SK-N-SH (cell line): ENCODE measurements around the gene CCDC6. TPM values are rescaled to one million over a fixed set of nuclear protein-coding genes. Genes with fewer than 3 reads are reported as not detected.

Experiments used
- CTCF ChIA-PET: fragments of 300-600, 350-600 bp; formaldehyde crosslinking; extraction: SDS; loops from one replicate; lab custom pipeline; 2021; lab: Yijun Ruan, JAX
- POLR2A ChIA-PET: fragments of 350-600 bp; sonication (Branson Sonifier 250); formaldehyde crosslinking; extraction: SDS; loops from one replicate; lab custom pipeline; 2020; ENCODE audit warnings: antibody characterized with exemption, inconsistent platforms; lab: Yijun Ruan, JAX
- DNase-seq: peaks from one replicate; pipeline ENCODE4 v3.0.0; 2012
- H2AFZ ChIP-seq: fragments of 200-600 bp; sonication (generic); 2 replicates; pipeline ENCODE4 v1.8.1; 2016; ENCODE audit warnings: antibody characterized with exemption, mild to moderate bottlenecking, low read depth
- H3F3A ChIP-seq: fragments of 200-600 bp; sonication (generic); replicated peaks from 2 replicates; pipeline ENCODE3; 2016; ENCODE audit warnings: antibody characterized with exemption, mild to moderate bottlenecking; ENCODE audit not compliant: insufficient read depth
- H3K27ac ChIP-seq, 2 experiments: fragments of 200-500 bp in 1 of 2; fragments of 200-600 bp in 1 of 2; sonication (Bioruptor generic) in 1 of 2; sonication (generic), shearing (Covaris generic) in 1 of 2; 2 replicates each; pipeline versions ENCODE4 v1.5.1 to v1.6.1; 2014 to 2016; ENCODE audit warnings: low read depth in 2 of 2, inconsistent platforms in 1 of 2, low read length in 1 of 2, mild to moderate bottlenecking in 1 of 2, mixed read lengths in 1 of 2
- H3K27me3 ChIP-seq: fragments of 200-600 bp; sonication (generic), shearing (Covaris generic); 2 replicates; pipeline ENCODE4 v1.6.1; 2016; ENCODE audit warnings: mixed run types; ENCODE audit not compliant: insufficient read depth
- H3K36me3 ChIP-seq, 2 experiments: fragments of 200-500 bp in 1 of 2; fragments of 200-600 bp in 1 of 2; sonication (Bioruptor generic) in 1 of 2; sonication (generic) in 1 of 2; replicated peaks in 1 of 2; 2 replicates each; pipeline versions ENCODE3 to v1.5.1; 2014 to 2016; ENCODE audit warnings: low read length in 1 of 2, mild to moderate bottlenecking in 1 of 2; ENCODE audit not compliant: insufficient read depth in 2 of 2, control insufficient read depth in 1 of 2
- H3K4me1 ChIP-seq, 2 experiments: fragments of 200-500 bp in 1 of 2; fragments of 200-600 bp in 1 of 2; sonication (Bioruptor generic) in 1 of 2; sonication (generic), shearing (Covaris generic) in 1 of 2; 2 replicates each; pipeline versions ENCODE4 v1.5.1 to v1.6.1; 2014 to 2016; ENCODE audit warnings: low read depth in 1 of 2, low read length in 1 of 2, mixed run types in 1 of 2; ENCODE audit not compliant: insufficient read depth in 2 of 2, control insufficient read depth in 1 of 2
- H3K4me2 ChIP-seq: fragments of 200-600 bp; sonication (generic), shearing (Covaris generic); 2 replicates; pipeline ENCODE4 v1.6.1; 2017; ENCODE audit warnings: mixed run types
- H3K4me3 ChIP-seq, 2 experiments: fragments of 200-500 bp in 1 of 2; fragments of 200-600 bp in 1 of 2; sonication (Bioruptor generic) in 1 of 2; sonication (generic), shearing (Covaris generic) in 1 of 2; 2 replicates each; pipeline versions ENCODE4 v1.5.1 to v1.8.1; 2014 to 2016; ENCODE audit warnings: low read depth in 2 of 2, inconsistent platforms in 1 of 2, low read length in 1 of 2, mild to moderate bottlenecking in 1 of 2, mixed read lengths in 1 of 2, moderate library complexity in 1 of 2
- H3K79me2 ChIP-seq: fragments of 200-600 bp; sonication (generic); 2 replicates; pipeline ENCODE4 v1.8.1; 2017; ENCODE audit warnings: mild to moderate bottlenecking; ENCODE audit not compliant: insufficient read depth
- H3K9ac ChIP-seq: fragments of 200-600 bp; sonication (generic); 2 replicates; pipeline ENCODE4 v1.6.1; 2017; ENCODE audit warnings: mixed run types
- H3K9me2 ChIP-seq: fragments of 200-600 bp; sonication (generic); 2 replicates; pipeline ENCODE4 v1.6.1; 2017; ENCODE audit warnings: mixed run types
- H3K9me3 ChIP-seq: fragments of 200-600 bp; sonication (generic); 2 replicates; pipeline ENCODE4 v1.6.1; 2017; ENCODE audit warnings: mixed run types, mild to moderate bottlenecking, moderate library complexity
- H4K20me1 ChIP-seq: fragments of 200-600 bp; sonication (generic); 2 replicates; pipeline ENCODE4 v1.6.1; 2017; ENCODE audit warnings: mild to moderate bottlenecking, mixed run types; ENCODE audit not compliant: insufficient read depth
- CHD2 ChIP-seq: fragments of 150-350 bp; IDR thresholded peaks from 2 replicates; pipeline ENCODE4 v1.6.1; 2018; ENCODE audit warnings: low read length; ENCODE audit not compliant: partially characterized antibody
- EP300 ChIP-seq, 2 experiments: IDR thresholded peaks; 2 replicates each; pipeline versions ENCODE4 v1.4.0 to v1.6.1; 2012; ENCODE audit warnings: borderline replicate concordance in 1 of 2, low read depth in 1 of 2, low read length in 1 of 2
- EZH2phosphoT487 ChIP-seq: fragments of 200-600 bp; sonication (generic); IDR thresholded peaks from 2 replicates; pipeline ENCODE4 v1.6.1; 2017; ENCODE audit warnings: low read depth, mixed run types, mild to moderate bottlenecking, antibody characterized with exemption, moderate library complexity, borderline replicate concordance
- FOSL2 ChIP-seq: IDR thresholded peaks from 2 replicates; pipeline ENCODE4 v1.4.0; 2012; ENCODE audit warnings: low read depth, mild to moderate bottlenecking, moderate library complexity, borderline replicate concordance
- FOXM1 ChIP-seq: IDR thresholded peaks from 2 replicates; pipeline ENCODE4 v1.4.0; 2012; ENCODE audit warnings: low read depth, mild to moderate bottlenecking
- JUND ChIP-seq: IDR thresholded peaks from 2 replicates; pipeline ENCODE4 v1.4.0; 2012
- MEF2A ChIP-seq: IDR thresholded peaks from 2 replicates; pipeline ENCODE4 v1.4.0; 2012; ENCODE audit warnings: low read depth, borderline replicate concordance
- MXI1 ChIP-seq: IDR thresholded peaks from 2 replicates; pipeline ENCODE4 v1.6.1; 2012; ENCODE audit warnings: mild to moderate bottlenecking, low read depth, low read length, improper control_type of control experiment
- NRF1 ChIP-seq: IDR thresholded peaks from 2 replicates; pipeline ENCODE4 v1.6.1; 2012; ENCODE audit warnings: low read depth, mild to moderate bottlenecking, low read length
- RCOR1 ChIP-seq: fragments of 150-350 bp; IDR thresholded peaks from 2 replicates; pipeline ENCODE4 v1.6.1; 2017; ENCODE audit warnings: antibody characterized with exemption, low read length
- RXRA ChIP-seq: IDR thresholded peaks from 2 replicates; pipeline ENCODE4 v1.4.0; 2012; ENCODE audit warnings: low read depth, mild to moderate bottlenecking, borderline replicate concordance
- SIN3A ChIP-seq: IDR thresholded peaks from 2 replicates; pipeline ENCODE4 v1.6.1; 2012; ENCODE audit warnings: low read depth, mild to moderate bottlenecking, low read length, moderate library complexity, borderline replicate concordance
- TCF12 ChIP-seq: IDR thresholded peaks from 2 replicates; pipeline ENCODE4 v1.4.0; 2012
- YY1 ChIP-seq: IDR thresholded peaks from 2 replicates; pipeline ENCODE4 v1.4.0; 2012; ENCODE audit warnings: low read depth, mild to moderate bottlenecking
- WGBS: methylation state at CpG from one replicate; pipeline ENCODE4 v1.1.6; 2017; ENCODE audit warnings: low lambda C conversion rate; 5-methylcytosine and 5-hydroxymethylcytosine counted together
- polyA plus RNA-seq, 3 experiments: library from polyadenylated mRNA; depleted of rRNA; stranded (reverse); fragments of >200 nt; gene quantifications; 2 replicates each; pipeline ENCODE4 v1.2.3, GENCODE V29; 2012
- TF ChIP-seq, protein P1 (sequence below): fragments of 200-600 bp; sonication (generic); IDR thresholded peaks from 2 replicates; pipeline ENCODE4 v1.6.1; 2017; ENCODE audit warnings: antibody characterized with exemption, mild to moderate bottlenecking, moderate library complexity
- TF ChIP-seq, protein P2 (sequence below): fragments of 150-350 bp; IDR thresholded peaks from 2 replicates; pipeline ENCODE4 v1.6.1; 2016; ENCODE audit warnings: mild to moderate bottlenecking, low read depth, low read length
- TF ChIP-seq, protein P3 (sequence below): IDR thresholded peaks from 2 replicates; pipeline ENCODE4; 2012
- TF ChIP-seq, protein P4 (sequence below): fragments of 150-350 bp; IDR thresholded peaks from 2 replicates; pipeline ENCODE4 v1.6.1; 2017; ENCODE audit warnings: antibody characterized with exemption, low read length, low read depth, borderline replicate concordance
- TF ChIP-seq, protein P5 (sequence below): IDR thresholded peaks from 2 replicates; pipeline ENCODE4 v1.4.0; 2012; ENCODE audit warnings: low read depth
- TF ChIP-seq, protein P6 (sequence below): IDR thresholded peaks from 2 replicates; pipeline ENCODE4 v1.6.1; 2012; ENCODE audit warnings: mild to moderate bottlenecking, low read depth, low read length, moderate library complexity

The CCDC6 gene
- polyA plus RNA-seq, 1 of the 3 experiments (the other 2 are of a cell fraction) = 10.8 TPM

DNA sequence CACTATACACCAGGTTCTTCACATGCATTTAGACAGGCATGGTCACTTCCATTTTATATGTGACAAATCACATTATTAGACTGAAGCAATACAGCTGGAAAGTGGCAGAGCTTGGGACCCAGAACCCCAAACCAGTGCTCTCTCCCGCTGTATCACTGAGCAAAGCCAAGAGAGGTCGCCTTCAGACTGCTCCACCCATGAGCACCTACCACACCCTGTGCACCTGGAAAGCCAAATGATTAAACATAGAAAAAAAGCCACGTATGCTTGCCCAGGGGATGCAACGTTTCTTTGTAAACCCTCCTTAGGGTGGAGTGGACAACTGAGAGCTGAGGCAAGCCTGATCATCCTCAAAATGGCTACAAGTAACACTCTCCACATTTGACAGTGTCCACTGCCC is 72.5 kb downstream of the CCDC6 start:
- Histone ChIP-seq H3K9ac (no peak overlapping the region), H3F3A (no peaks in the 10 kb centered on the region), H4K20me1 (no peaks in the 10 kb centered on the region), H3K4me3 (no peak overlapping the region), H3K27ac (no peak overlapping the region), H3K27me3 (no peaks in the 10 kb centered on the region), H2AFZ (no peak overlapping the region), H3K9me2 (no peaks in the 10 kb centered on the region), H3K36me3 (peaks cover 6 to 16% of the 10 kb centered on the region in 2 experiments), H3K9me3 (no peaks in the 10 kb centered on the region), H3K4me1 (peaks cover 0 to 3% of the 10 kb centered on the region in 2 experiments; a peak in 1 of 4 replicates), H3K4me2 (no peak overlapping the region), H3K79me2 (no peaks in the 10 kb centered on the region)
- TF ChIP-seq, protein P1, sequence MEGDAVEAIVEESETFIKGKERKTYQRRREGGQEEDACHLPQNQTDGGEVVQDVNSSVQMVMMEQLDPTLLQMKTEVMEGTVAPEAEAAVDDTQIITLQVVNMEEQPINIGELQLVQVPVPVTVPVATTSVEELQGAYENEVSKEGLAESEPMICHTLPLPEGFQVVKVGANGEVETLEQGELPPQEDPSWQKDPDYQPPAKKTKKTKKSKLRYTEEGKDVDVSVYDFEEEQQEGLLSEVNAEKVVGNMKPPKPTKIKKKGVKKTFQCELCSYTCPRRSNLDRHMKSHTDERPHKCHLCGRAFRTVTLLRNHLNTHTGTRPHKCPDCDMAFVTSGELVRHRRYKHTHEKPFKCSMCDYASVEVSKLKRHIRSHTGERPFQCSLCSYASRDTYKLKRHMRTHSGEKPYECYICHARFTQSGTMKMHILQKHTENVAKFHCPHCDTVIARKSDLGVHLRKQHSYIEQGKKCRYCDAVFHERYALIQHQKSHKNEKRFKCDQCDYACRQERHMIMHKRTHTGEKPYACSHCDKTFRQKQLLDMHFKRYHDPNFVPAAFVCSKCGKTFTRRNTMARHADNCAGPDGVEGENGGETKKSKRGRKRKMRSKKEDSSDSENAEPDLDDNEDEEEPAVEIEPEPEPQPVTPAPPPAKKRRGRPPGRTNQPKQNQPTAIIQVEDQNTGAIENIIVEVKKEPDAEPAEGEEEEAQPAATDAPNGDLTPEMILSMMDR = no peak
- TF ChIP-seq RCOR1 = no peak
- no peak for TF ChIP-seq MXI1
- TF ChIP-seq, protein P2, sequence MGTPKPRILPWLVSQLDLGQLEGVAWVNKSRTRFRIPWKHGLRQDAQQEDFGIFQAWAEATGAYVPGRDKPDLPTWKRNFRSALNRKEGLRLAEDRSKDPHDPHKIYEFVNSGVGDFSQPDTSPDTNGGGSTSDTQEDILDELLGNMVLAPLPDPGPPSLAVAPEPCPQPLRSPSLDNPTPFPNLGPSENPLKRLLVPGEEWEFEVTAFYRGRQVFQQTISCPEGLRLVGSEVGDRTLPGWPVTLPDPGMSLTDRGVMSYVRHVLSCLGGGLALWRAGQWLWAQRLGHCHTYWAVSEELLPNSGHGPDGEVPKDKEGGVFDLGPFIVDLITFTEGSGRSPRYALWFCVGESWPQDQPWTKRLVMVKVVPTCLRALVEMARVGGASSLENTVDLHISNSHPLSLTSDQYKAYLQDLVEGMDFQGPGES = no peak
- TF ChIP-seq, protein P3, sequence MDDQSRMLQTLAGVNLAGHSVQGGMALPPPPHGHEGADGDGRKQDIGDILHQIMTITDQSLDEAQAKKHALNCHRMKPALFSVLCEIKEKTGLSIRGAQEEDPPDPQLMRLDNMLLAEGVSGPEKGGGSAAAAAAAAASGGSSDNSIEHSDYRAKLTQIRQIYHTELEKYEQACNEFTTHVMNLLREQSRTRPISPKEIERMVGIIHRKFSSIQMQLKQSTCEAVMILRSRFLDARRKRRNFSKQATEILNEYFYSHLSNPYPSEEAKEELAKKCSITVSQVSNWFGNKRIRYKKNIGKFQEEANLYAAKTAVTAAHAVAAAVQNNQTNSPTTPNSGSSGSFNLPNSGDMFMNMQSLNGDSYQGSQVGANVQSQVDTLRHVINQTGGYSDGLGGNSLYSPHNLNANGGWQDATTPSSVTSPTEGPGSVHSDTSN = no peak
- TF ChIP-seq YY1 = no peak
- TF ChIP-seq, protein P4, sequence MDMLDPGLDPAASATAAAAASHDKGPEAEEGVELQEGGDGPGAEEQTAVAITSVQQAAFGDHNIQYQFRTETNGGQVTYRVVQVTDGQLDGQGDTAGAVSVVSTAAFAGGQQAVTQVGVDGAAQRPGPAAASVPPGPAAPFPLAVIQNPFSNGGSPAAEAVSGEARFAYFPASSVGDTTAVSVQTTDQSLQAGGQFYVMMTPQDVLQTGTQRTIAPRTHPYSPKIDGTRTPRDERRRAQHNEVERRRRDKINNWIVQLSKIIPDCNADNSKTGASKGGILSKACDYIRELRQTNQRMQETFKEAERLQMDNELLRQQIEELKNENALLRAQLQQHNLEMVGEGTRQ = no peak
- TF ChIP-seq NRF1 = no peak
- TF ChIP-seq FOSL2 = no peak
- no peak for TF ChIP-seq CHD2
- no peak for TF ChIP-seq TCF12
- TF ChIP-seq EZH2phosphoT487 = no peak
- no peak for TF ChIP-seq EP300 (IDR thresholded peaks at IDR 0.05; ENCODE audit: borderline replicate concordance in 1 of 2, low read depth in 1 of 2, low read length in 1 of 2)
- TF ChIP-seq FOXM1 = no peak
- no peak for TF ChIP-seq MEF2A
- no peak for TF ChIP-seq JUND
- no peak for TF ChIP-seq SIN3A
- TF ChIP-seq, protein P5, sequence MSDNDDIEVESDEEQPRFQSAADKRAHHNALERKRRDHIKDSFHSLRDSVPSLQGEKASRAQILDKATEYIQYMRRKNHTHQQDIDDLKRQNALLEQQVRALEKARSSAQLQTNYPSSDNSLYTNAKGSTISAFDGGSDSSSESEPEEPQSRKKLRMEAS = no peak
- TF ChIP-seq RXRA = no peak
- TF ChIP-seq, protein P6, sequence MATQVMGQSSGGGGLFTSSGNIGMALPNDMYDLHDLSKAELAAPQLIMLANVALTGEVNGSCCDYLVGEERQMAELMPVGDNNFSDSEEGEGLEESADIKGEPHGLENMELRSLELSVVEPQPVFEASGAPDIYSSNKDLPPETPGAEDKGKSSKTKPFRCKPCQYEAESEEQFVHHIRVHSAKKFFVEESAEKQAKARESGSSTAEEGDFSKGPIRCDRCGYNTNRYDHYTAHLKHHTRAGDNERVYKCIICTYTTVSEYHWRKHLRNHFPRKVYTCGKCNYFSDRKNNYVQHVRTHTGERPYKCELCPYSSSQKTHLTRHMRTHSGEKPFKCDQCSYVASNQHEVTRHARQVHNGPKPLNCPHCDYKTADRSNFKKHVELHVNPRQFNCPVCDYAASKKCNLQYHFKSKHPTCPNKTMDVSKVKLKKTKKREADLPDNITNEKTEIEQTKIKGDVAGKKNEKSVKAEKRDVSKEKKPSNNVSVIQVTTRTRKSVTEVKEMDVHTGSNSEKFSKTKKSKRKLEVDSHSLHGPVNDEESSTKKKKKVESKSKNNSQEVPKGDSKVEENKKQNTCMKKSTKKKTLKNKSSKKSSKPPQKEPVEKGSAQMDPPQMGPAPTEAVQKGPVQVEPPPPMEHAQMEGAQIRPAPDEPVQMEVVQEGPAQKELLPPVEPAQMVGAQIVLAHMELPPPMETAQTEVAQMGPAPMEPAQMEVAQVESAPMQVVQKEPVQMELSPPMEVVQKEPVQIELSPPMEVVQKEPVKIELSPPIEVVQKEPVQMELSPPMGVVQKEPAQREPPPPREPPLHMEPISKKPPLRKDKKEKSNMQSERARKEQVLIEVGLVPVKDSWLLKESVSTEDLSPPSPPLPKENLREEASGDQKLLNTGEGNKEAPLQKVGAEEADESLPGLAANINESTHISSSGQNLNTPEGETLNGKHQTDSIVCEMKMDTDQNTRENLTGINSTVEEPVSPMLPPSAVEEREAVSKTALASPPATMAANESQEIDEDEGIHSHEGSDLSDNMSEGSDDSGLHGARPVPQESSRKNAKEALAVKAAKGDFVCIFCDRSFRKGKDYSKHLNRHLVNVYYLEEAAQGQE = no peak
- WGBS = 98% methylated on average over 4 of the region's 4 CpGs
- CTCF ChIA-PET = interaction anchor here (0.6 to 5.8 kb wide), 3 partner anchors 10 to 208 kb away, joined by 4 to 85 read pairs (median 5); partner anchors contain the start of gene CCDC6
- POLR2A ChIA-PET = interaction anchor here (1.2 kb wide), 1 partner anchor 10 kb away, joined by 3 read pairs; no protein-coding TSS in a partner anchor
- DNase-seq = no peak
